Activated naive CD8-positive, alpha-beta T cell treated with anti-CD3 and anti-CD28 coated beads for 36 hours (primary cell): ENCODE measurements around the gene RRAGC. TPM values are rescaled to one million over a fixed set of nuclear protein-coding genes. Genes with fewer than 3 reads are reported as not detected.
"Not testable (repeated sequence)": the region's sequence is repeated elsewhere in the genome, so short reads cannot be mapped to it uniquely, and the experiment has no call there.

Source experiments
- DNase-seq: peaks from one replicate; pipeline ENCODE4 v3.0.0; 2021
- H3K27ac Mint-ChIP-seq: one replicate; pipeline ENCODE4 v1.8.0; 2022; ENCODE audit warnings: mild to moderate bottlenecking, moderate library complexity, mixed read lengths
- H3K27me3 Mint-ChIP-seq: one replicate; pipeline ENCODE4 v1.8.0; 2022; ENCODE audit warnings: mild to moderate bottlenecking, mixed read lengths
- H3K36me3 Mint-ChIP-seq: one replicate; pipeline ENCODE4 v1.8.0; 2021; ENCODE audit warnings: mild to moderate bottlenecking, mixed read lengths
- H3K4me1 Mint-ChIP-seq: one replicate; pipeline ENCODE4 v1.8.0; 2021; ENCODE audit warnings: mixed read lengths
- H3K4me3 Mint-ChIP-seq: one replicate; pipeline ENCODE4 v1.8.0; 2022; ENCODE audit warnings: mild to moderate bottlenecking, moderate library complexity, mixed read lengths
- H3K9me3 Mint-ChIP-seq: one replicate; pipeline ENCODE4 v1.8.0; 2022; ENCODE audit warnings: mixed read lengths
- total RNA-seq, 2 experiments: library from RNA; stranded (reverse); gene quantifications; one replicate each; pipeline ENCODE4 v1.2.3, GENCODE V29; 2021

RRAGC gene
- total RNA-seq, 2 experiments from 2014 or later: 10.0 to 10.1 TPM

GRCh38 chr1:38873027-38873969 lies 13.7 kb upstream of the RRAGC start, which contains the start of gene MYCBP:
TSS of gene MYCBP (minus strand) at chr1:38873348. CDS start at chr1:38873305, 43 bp downstream.
- Mint-ChIP-seq H3K36me3 (peaks cover 10% of the 10 kb centered on the region), H3K27me3 (no peaks in the 10 kb centered on the region), H3K4me3 (peak within 1 kb of the TSS; percentile 89), H3K9me3 (no peaks in the 10 kb centered on the region), H3K27ac (peak within 1 kb of the TSS; percentile 80), H3K4me1 (peaks cover 22% of the 10 kb centered on the region)
- DNase-seq: peak; percentile 98

GRCh38 chr1:38872401-38873026 lies 12.9 kb upstream of the RRAGC start:
- Mint-ChIP-seq H3K27ac (peak overlapping the region; percentile 80), H3K27me3 (no peaks in the 10 kb centered on the region), H3K4me1 (peaks cover 27% of the 10 kb centered on the region), H3K4me3 (peak overlapping the region; percentile 89), H3K36me3 (peaks cover 15% of the 10 kb centered on the region), H3K9me3 (no peaks in the 10 kb centered on the region)
- DNase-seq: peak; percentile 31

- Mint-ChIP-seq H3K9me3 (no peaks in the 10 kb centered on the region), H3K27ac (no peak overlapping the region), H3K36me3 (peaks cover 15% of the 10 kb centered on the region), H3K27me3 (no peaks in the 10 kb centered on the region), H3K4me1 (peaks cover 27% of the 10 kb centered on the region), H3K4me3 (no peak overlapping the region)
- DNase-seq: no peak
Observed at GRCh38 chr1:38870996-38871395, 11.4 kb upstream of the RRAGC start.

- no peak overlapping the region for H3K4me3 Mint-ChIP-seq
- H3K9me3 Mint-ChIP-seq: no peaks in the 10 kb centered on the region
- H3K36me3 Mint-ChIP-seq: peaks cover 15% of the 10 kb centered on the region
- no peak overlapping the region for H3K27ac Mint-ChIP-seq
- DNase-seq: no peak
- no peaks in the 10 kb centered on the region for H3K27me3 Mint-ChIP-seq
- H3K4me1 Mint-ChIP-seq: peaks cover 30% of the 10 kb centered on the region
Observed at GRCh38 chr1:38867208-38867607, 7.6 kb upstream of the RRAGC start.

- Mint-ChIP-seq H3K4me3 (no peak overlapping the region), H3K4me1 (peaks cover 29% of the 10 kb centered on the region), H3K9me3 (no peaks in the 10 kb centered on the region), H3K27me3 (no peaks in the 10 kb centered on the region), H3K36me3 (peaks cover 12% of the 10 kb centered on the region), H3K27ac (no peak overlapping the region)
- DNase-seq: no peak
Observed at GRCh38 chr1:38865112-38865715, 5.6 kb upstream of the RRAGC start.

GRCh38 chr1:38860454-38860795 lies 853 bp upstream of the RRAGC start:
- Mint-ChIP-seq H3K36me3 (no peaks in the 10 kb centered on the region), H3K4me3 (peak overlapping the region; percentile 87), H3K9me3 (no peaks in the 10 kb centered on the region), H3K27ac (peak overlapping the region; percentile 59), H3K27me3 (no peaks in the 10 kb centered on the region), H3K4me1 (peaks cover 34% of the 10 kb centered on the region)
- DNase-seq: no peak

GRCh38 chr1:38858833-38859560 lies 575 bp downstream of the RRAGC start:
- peak overlapping the region; percentile 74 for H3K27ac Mint-ChIP-seq
- peak; percentile 58 for DNase-seq
- H3K9me3 Mint-ChIP-seq: no peaks in the 10 kb centered on the region
- peaks cover 32% of the 10 kb centered on the region for H3K4me1 Mint-ChIP-seq
- H3K4me3 Mint-ChIP-seq: peak overlapping the region; percentile 87
- no peaks in the 10 kb centered on the region for H3K36me3 Mint-ChIP-seq
- no peaks in the 10 kb centered on the region for H3K27me3 Mint-ChIP-seq

- no peaks in the 10 kb centered on the region for H3K27me3 Mint-ChIP-seq
- no peak for DNase-seq
Observed at GRCh38 chr1:38852780-38853179, 6.8 kb downstream of the RRAGC start.

GRCh38 chr1:38848071-38848470 lies 11.5 kb downstream of the RRAGC start:
- Mint-ChIP-seq H3K9me3 (peaks cover 3% of the 10 kb centered on the region), H3K27ac (no peak overlapping the region), H3K4me3 (no peak overlapping the region), H3K27me3 (no peaks in the 10 kb centered on the region), H3K36me3 (peaks cover 14% of the 10 kb centered on the region), H3K4me1 (peaks cover 6% of the 10 kb centered on the region)
- DNase-seq: no peak

More at GRCh38 chr1:38852780-38853179, 6.8 kb downstream of the RRAGC start:
- peaks cover 2% of the 10 kb centered on the region for H3K36me3 Mint-ChIP-seq
- H3K9me3 Mint-ChIP-seq: no peaks in the 10 kb centered on the region
- peak overlapping the region; percentile 4 for H3K27ac Mint-ChIP-seq
- H3K4me3 Mint-ChIP-seq: no peak overlapping the region
- peaks cover 13% of the 10 kb centered on the region for H3K4me1 Mint-ChIP-seq

- peaks cover 3% of the 10 kb centered on the region for H3K9me3 Mint-ChIP-seq
- no peak overlapping the region for H3K4me3 Mint-ChIP-seq
- DNase-seq: no peak
- no peaks in the 10 kb centered on the region for H3K4me1 Mint-ChIP-seq
- H3K27me3 Mint-ChIP-seq: no peaks in the 10 kb centered on the region
- peaks cover 16% of the 10 kb centered on the region for H3K36me3 Mint-ChIP-seq
- no peak overlapping the region for H3K27ac Mint-ChIP-seq
Observed at GRCh38 chr1:38846210-38846609, 13.4 kb downstream of the RRAGC start.

- not testable (repeated sequence) for H3K9me3 Mint-ChIP-seq, DNase-seq, H3K27ac Mint-ChIP-seq, H3K4me1 Mint-ChIP-seq, H3K4me3 Mint-ChIP-seq, H3K27me3 Mint-ChIP-seq
- H3K36me3 Mint-ChIP-seq: peaks cover 14% of the 10 kb centered on the region
Observed at GRCh38 chr1:38845088-38845487, 14.5 kb downstream of the RRAGC start.

GRCh38 chr1:38840281-38840680 lies 19.3 kb downstream of the RRAGC start:
- peaks cover 3% of the 10 kb centered on the region for H3K9me3 Mint-ChIP-seq
- no peak for DNase-seq
- no peaks in the 10 kb centered on the region for H3K27me3 Mint-ChIP-seq
- H3K36me3 Mint-ChIP-seq: peaks cover 16% of the 10 kb centered on the region
- no peak overlapping the region for H3K27ac Mint-ChIP-seq
- no peak overlapping the region for H3K4me3 Mint-ChIP-seq
- peaks cover under 1% of the 10 kb centered on the region for H3K4me1 Mint-ChIP-seq

- Mint-ChIP-seq H3K36me3 (peaks cover 10% of the 10 kb centered on the region), H3K27ac (no peak overlapping the region), H3K4me3 (no peak overlapping the region), H3K4me1 (peaks cover 4% of the 10 kb centered on the region), H3K9me3 (no peaks in the 10 kb centered on the region), H3K27me3 (peaks cover 4% of the 10 kb centered on the region)
- no peak for DNase-seq
Observed at GRCh38 chr1:38839363-38839762, 20.2 kb downstream of the RRAGC start.

- not testable (repeated sequence) for H3K27ac Mint-ChIP-seq, H3K4me1 Mint-ChIP-seq, DNase-seq, H3K27me3 Mint-ChIP-seq, H3K36me3 Mint-ChIP-seq, H3K9me3 Mint-ChIP-seq, H3K4me3 Mint-ChIP-seq
Observed at GRCh38 chr1:38836316-38836715, 23.3 kb downstream of the RRAGC start.
